CD4-positive, alpha-beta T cell treated with Interleukin-1 beta for 1 hour (primary cell): ENCODE data around the gene C19orf44.
A peak's percentile ranks its signal among the peaks of the same experiment; 100 is the strongest.
"Not testable (repeated sequence)": the region's sequence is repeated elsewhere in the genome, so short reads cannot be mapped to it uniquely, and the experiment has no call there.

Experiments used
- DNase-seq, 2 donors: peaks; one replicate each; pipeline ENCODE4 v3.0.0-alpha.2; 2020 to 2022

The C19orf44 gene

GRCh38 chr19:16470541-16470910 is 25.7 kb upstream of the C19orf44 start:
- no peak for DNase-seq

- DNase-seq: peak in 1 of 2 donors; percentile 10
These were observed 25.0 kb upstream of the C19orf44 start for GRCh38 chr19:16470911-16471811.

GRCh38 chr19:16472559-16472899 is 23.7 kb upstream of the C19orf44 start:
- not testable (repeated sequence) for DNase-seq

GRCh38 chr19:16472992-16473391 is 23.2 kb upstream of the C19orf44 start:
- DNase-seq: no peak

- DNase-seq: no peak
These were observed 22.3 kb upstream of the C19orf44 start for GRCh38 chr19:16473875-16474392.

- no peak for DNase-seq
These were observed 19.8 kb upstream of the C19orf44 start for GRCh38 chr19:16476401-16476800.

- DNase-seq: no peak
These were observed 18.9 kb upstream of the C19orf44 start for GRCh38 chr19:16477311-16477710.

GRCh38 chr19:16482745-16483144 is 13.4 kb upstream of the C19orf44 start:
- no peak for DNase-seq

GRCh38 chr19:16486476-16486875 is 9.7 kb upstream of the C19orf44 start:
- DNase-seq: not testable (repeated sequence)

GRCh38 chr19:16496613-16496983 is 404 bp downstream of the C19orf44 start:
- no peak for DNase-seq

GRCh38 chr19:16497042-16497441 is 848 bp downstream of the C19orf44 start:
- DNase-seq: no peak

- DNase-seq: no peak
These were observed 1.6 kb downstream of the C19orf44 start for GRCh38 chr19:16497837-16498236.

GRCh38 chr19:16504271-16504670 is 8.1 kb downstream of the C19orf44 start:
- no peak for DNase-seq

GRCh38 chr19:16506161-16506560 is 10.0 kb downstream of the C19orf44 start:
- DNase-seq: not testable (repeated sequence)

- DNase-seq: no peak
These were observed 10.8 kb downstream of the C19orf44 start for GRCh38 chr19:16506961-16507360.

- no peak for DNase-seq
These were observed 12.4 kb downstream of the C19orf44 start for GRCh38 chr19:16508546-16508945.

GRCh38 chr19:16509141-16510061 is 13.2 kb downstream of the C19orf44 start:
- DNase-seq: no peak

- DNase-seq: not testable (repeated sequence)
These were observed 16.4 kb downstream of the C19orf44 start for GRCh38 chr19:16512611-16513010.

- no peak for DNase-seq
These were observed 18.3 kb downstream of the C19orf44 start for GRCh38 chr19:16514383-16515019.

- no peak for DNase-seq
These were observed 20.2 kb downstream of the C19orf44 start for GRCh38 chr19:16516381-16516780.

GRCh38 chr19:16516923-16517610 is 20.9 kb downstream of the C19orf44 start:
- no peak for DNase-seq

- no peak for DNase-seq
These were observed 21.9 kb downstream of the C19orf44 start for GRCh38 chr19:16518061-16518460.
